RWPE2 (cell line): Measurements from ENCODE around the gene RUFY4.
"Not testable (repeated sequence)": the region's sequence is repeated elsewhere in the genome, so short reads cannot be mapped to it uniquely, and the experiment has no call there.

Experiments used
- ATAC-seq: fragments of 200-7000 bp; cut with Tn5 transposase; 3 replicates; pipeline ENCODE4 v1.9.1; 2021; ENCODE audit warnings: low read depth
- DNase-seq: peaks from one replicate; pipeline ENCODE4 v3.0.0-alpha.2; 2020; ENCODE audit warnings: low spot score
- H3K27ac ChIP-seq: fragments of 450-650 bp; 2 replicates; pipeline ENCODE4 v1.5.1; 2017; ENCODE audit warnings: mild to moderate bottlenecking; ENCODE audit not compliant: poor library complexity, severe bottlenecking
- H3K27me3 ChIP-seq: fragments of 250-450 bp; sonication (Bioruptor Pico); 2 replicates; pipeline ENCODE4 v1.5.1; 2021; ENCODE audit warnings: mild to moderate bottlenecking, moderate library complexity; ENCODE audit not compliant: insufficient read depth, poor library complexity, severe bottlenecking
- H3K36me3 ChIP-seq: fragments of 250-450 bp; sonication (Bioruptor Pico); 2 replicates; pipeline ENCODE4 v1.5.1; 2020; ENCODE audit warnings: low read depth, mild to moderate bottlenecking, moderate library complexity
- H3K4me1 ChIP-seq: fragments of 250-450 bp; sonication (Bioruptor Pico); 2 replicates; pipeline ENCODE4 v1.5.1; 2021; ENCODE audit warnings: mild to moderate bottlenecking, moderate library complexity; ENCODE audit not compliant: insufficient read depth, poor library complexity, severe bottlenecking
- H3K4me3 ChIP-seq: fragments of 250-450 bp; sonication (Bioruptor Pico); 2 replicates; pipeline ENCODE4 v1.5.1; 2021; ENCODE audit warnings: mild to moderate bottlenecking, moderate library complexity; ENCODE audit not compliant: severe bottlenecking
- H3K9me3 ChIP-seq: fragments of 250-450 bp; sonication (Bioruptor Pico); 2 replicates; pipeline ENCODE4 v1.5.1; 2021; ENCODE audit warnings: mild to moderate bottlenecking, moderate library complexity; ENCODE audit not compliant: severe bottlenecking
- CTCF ChIP-seq: fragments of 450-650 bp; IDR thresholded peaks from one replicate; pipeline ENCODE4 v1.5.1; 2017; ENCODE audit warnings: mild to moderate bottlenecking, moderate library complexity; ENCODE audit not compliant: poor library complexity, severe bottlenecking

The RUFY4 gene

GRCh38 chr2:218043701-218044109 is 25.3 kb upstream of the RUFY4 start:
- Histone ChIP-seq H3K27me3 (no peaks in the 10 kb centered on the region), H3K27ac (no peak overlapping the region), H3K4me3 (no peak overlapping the region), H3K9me3 (no peaks in the 10 kb centered on the region), H3K36me3 (no peaks in the 10 kb centered on the region), H3K4me1 (peaks cover 2% of the 10 kb centered on the region)
- no peak for TF ChIP-seq CTCF
- DNase-seq, result no peak
- ATAC-seq, result no peak

- H3K9me3 ChIP-seq, H3K4me1 ChIP-seq, H3K27ac ChIP-seq, ATAC-seq, H3K27me3 ChIP-seq, DNase-seq, H3K4me3 ChIP-seq, H3K36me3 ChIP-seq: not testable (repeated sequence)
Observed at GRCh38 chr2:218044599-218044998, 24.5 kb upstream of the RUFY4 start.

- no peaks in the 10 kb centered on the region for H3K4me1 ChIP-seq
- H3K27me3 ChIP-seq, result no peaks in the 10 kb centered on the region
- H3K27ac ChIP-seq, result no peak overlapping the region
- ATAC-seq, result no peak
- H3K36me3 ChIP-seq, result no peaks in the 10 kb centered on the region
- no peaks in the 10 kb centered on the region for H3K9me3 ChIP-seq
- no peak for TF ChIP-seq CTCF
- no peak overlapping the region for H3K4me3 ChIP-seq
- DNase-seq, result no peak
Observed at GRCh38 chr2:218046238-218046637, 22.8 kb upstream of the RUFY4 start.

GRCh38 chr2:218047536-218048225 is 21.4 kb upstream of the RUFY4 start:
- no peak for DNase-seq
- Histone ChIP-seq H3K27me3 (no peaks in the 10 kb centered on the region), H3K36me3 (no peaks in the 10 kb centered on the region), H3K27ac (no peak overlapping the region), H3K9me3 (no peaks in the 10 kb centered on the region), H3K4me3 (no peak overlapping the region), H3K4me1 (no peaks in the 10 kb centered on the region)
- TF ChIP-seq CTCF, result no peak
- no peak for ATAC-seq

- no peaks in the 10 kb centered on the region for H3K36me3 ChIP-seq
- no peak overlapping the region for H3K27ac ChIP-seq
- H3K9me3 ChIP-seq, result no peaks in the 10 kb centered on the region
- H3K4me3 ChIP-seq, result no peak overlapping the region
- no peak for ATAC-seq
- no peaks in the 10 kb centered on the region for H3K27me3 ChIP-seq
- DNase-seq, result no peak
- no peak for TF ChIP-seq CTCF
- no peaks in the 10 kb centered on the region for H3K4me1 ChIP-seq
Observed at GRCh38 chr2:218051903-218052302, 17.1 kb upstream of the RUFY4 start.
